ENCODE data around the gene RNASE2.
"Not testable (repeated sequence)": the region's sequence is repeated elsewhere in the genome, so short reads cannot be mapped to it uniquely, and the experiment has no call there.

RNASE2 gene

DNA sequence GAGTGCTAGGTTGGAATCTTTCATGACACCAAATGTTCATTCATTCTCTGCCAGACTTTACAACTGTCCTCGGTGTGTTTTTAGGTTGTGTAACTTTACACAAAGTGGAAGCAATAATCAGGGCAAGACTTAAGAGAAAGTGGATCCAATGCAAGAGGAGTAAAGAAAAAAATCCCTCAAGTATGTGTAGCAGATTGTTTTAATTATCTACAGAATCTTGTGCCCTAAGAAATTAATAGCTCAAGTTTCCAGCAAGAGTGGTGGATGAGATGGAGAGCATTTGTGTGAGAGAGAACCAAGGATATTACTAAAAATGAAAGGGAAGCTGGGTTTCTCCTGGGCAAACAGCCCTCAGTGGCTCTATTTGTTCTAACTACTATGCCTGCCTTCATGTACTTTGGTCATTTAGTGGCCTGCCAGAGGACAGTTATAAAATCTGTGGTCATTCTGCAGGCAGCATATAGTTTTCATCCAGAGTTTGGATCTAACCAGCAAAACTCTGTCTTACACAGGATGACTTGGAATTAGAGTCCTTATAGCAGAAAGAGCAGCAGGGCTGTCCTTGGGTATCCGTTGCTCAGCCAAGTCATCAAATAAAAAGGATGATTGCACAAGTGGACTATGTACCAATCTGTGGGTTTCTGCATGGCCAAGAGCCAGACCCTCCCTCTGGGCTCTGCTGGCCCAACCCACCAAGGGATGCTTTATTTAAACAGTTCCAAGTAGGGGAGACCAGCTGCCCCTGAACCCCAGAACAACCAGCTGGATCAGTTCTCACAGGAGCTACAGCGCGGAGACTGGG lies at the start of gene RNASE2:
Gene RNASE2, plus strand, starts transcription at position 752 of the 802 bp plus-strand sequence. CDS start 285 bp downstream, outside the sequence.
- DNase-seq (ENCODE audit: low read depth) = peak; percentile 69

DNA sequence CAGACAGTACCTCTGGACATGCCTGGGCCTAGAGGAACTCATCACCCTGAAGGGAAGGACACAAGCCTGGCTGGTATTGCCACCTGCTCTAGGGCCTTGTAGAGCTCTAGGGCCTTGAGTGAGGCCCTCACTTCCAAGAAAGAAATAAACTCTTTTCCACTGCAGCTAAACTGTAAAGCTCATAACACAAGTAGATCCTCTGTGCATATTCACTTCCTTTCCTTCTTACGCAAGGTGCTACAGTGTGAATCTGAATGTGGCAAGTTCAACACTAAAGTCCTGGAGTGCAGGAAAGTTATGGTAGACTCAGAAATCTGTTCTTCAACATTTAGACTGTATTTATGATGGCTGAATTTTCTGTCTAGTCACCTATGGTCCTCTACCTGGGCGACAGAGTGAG lies 49.6 kb upstream of the RNASE2 start:
- no peak for DNase-seq (ENCODE audit: low read depth)

DNA sequence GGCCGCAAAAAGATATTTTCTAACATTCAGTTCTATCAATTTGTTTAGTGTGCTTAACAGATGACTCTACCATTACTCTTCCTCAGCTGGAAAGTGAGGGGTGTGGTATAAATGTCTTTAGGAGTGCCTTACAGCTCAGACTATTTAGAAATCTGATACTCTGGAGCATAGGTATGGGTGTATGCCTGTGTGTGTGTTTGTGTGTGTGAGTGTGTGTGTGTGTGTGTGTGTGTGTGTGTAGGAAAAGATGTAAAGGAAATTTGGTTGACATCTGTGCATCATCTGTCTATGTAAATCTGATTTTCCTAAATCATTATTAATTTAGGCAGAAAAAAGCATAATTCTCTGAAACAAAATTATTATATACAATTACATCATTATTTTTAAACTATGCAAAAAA lies 48.1 kb upstream of the RNASE2 start:
- DNase-seq (ENCODE audit: low read depth) = no peak

DNA sequence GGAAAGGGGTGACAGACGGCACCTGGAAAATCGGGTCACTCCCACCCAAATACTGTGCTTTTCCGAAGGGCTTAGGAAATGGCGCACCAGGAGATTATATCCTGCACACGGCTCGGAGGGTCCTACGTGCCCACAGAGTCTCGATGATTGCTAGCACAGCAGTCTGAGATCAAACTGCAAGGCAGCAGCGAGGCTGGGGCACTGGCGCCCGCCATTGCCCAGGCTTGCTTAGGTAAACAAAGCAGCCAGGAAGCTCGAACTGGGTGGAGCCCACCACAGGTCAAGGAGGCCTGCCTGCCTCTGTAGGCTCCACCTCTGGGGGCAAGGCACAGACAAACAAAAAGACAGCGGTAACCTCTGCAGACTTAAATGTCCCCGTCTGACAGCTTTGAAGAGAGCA lies 44.5 kb upstream of the RNASE2 start:
- DNase-seq (ENCODE audit: low read depth) = not testable (repeated sequence)

DNA sequence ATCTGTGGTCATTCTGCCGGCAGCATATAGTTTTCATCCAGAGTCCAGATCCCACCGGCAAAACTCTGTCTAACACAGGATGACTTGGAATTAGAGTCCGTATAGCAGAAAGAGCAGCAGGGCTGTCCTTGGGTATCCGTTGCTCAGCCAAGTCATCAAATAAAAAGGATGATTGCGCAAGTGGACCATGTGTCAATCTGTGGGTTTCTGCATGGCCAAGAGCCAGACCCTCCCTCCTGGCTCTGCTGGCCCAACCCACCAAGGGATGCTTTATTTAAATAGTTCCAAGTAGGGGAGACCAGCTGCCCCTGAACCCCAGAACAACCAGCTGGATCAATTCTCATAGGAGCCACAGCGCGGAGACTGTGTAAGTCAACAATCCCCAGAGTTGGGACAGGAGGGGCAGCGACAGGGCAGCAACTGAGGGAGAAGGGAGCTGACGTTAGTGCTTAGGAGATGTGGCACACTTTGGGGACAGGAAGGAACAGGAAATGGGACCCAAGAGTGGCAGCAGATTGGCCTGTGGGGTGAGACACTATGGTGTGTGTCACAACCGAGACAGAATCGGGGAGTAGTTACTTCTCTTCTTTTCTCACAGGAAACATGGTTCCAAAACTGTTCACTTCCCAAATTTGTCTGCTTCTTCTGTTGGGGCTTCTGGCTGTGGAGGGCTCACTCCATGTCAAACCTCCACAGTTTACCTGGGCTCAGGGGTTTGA lies 36.1 kb upstream of the RNASE2 start:
- not testable (repeated sequence) for DNase-seq (ENCODE audit: low read depth)

DNA sequence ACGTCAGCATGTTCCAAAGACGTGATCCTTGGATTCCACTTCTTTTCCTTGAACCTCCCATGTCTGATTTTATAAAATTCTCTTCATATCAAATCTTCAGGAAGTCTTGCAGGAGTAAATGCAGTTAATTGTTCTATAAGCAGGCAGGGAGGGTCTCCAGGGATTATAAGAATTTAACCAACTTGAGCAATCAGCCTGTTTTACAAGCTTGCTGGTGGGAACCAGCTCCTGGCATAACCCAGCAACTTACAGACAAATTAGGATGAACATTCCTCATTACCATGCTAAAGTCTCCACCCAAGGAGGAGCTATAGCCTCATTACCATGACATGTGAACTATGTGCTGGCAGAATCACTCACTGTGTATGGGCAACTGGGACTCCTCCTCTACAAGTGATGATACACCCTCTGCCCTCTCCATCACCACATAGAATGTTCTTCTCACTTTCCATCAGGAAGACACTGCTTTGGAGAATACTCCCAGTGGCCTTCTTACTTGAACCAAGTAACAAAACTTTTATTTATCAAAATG lies 31.5 kb upstream of the RNASE2 start:
- DNase-seq (ENCODE audit: low read depth) = not testable (repeated sequence)

DNA sequence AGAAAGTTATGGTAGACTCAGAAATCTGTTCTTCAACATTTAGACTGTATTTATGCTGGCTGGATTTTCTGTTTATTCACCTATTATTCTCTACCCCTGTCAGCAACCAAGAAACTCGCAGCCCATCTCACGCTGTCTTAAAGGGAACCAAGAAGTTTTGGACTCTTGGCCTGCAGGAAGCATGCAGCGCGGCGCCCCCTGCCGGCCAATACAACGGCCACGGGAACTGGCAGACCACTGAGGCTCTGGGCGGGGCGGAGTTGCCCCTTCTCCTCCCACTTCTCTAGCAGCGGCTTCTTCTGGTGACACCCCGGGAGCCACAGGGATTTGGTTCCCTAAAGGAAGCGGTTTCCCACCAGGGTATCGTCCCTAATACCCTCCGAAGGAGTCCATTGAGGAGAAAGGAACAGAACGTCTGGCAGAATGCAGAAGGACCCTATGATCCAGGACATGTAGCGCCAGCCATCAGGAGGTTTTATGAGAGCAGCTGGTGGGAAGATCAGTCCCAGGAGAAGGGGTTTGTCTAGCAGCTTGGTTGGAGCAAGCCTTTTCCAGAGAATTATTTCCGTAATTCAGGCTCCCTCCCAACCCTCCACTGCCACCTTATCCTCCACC lies 21.0 kb upstream of the RNASE2 start:
- no peak for DNase-seq (ENCODE audit: low read depth)

DNA sequence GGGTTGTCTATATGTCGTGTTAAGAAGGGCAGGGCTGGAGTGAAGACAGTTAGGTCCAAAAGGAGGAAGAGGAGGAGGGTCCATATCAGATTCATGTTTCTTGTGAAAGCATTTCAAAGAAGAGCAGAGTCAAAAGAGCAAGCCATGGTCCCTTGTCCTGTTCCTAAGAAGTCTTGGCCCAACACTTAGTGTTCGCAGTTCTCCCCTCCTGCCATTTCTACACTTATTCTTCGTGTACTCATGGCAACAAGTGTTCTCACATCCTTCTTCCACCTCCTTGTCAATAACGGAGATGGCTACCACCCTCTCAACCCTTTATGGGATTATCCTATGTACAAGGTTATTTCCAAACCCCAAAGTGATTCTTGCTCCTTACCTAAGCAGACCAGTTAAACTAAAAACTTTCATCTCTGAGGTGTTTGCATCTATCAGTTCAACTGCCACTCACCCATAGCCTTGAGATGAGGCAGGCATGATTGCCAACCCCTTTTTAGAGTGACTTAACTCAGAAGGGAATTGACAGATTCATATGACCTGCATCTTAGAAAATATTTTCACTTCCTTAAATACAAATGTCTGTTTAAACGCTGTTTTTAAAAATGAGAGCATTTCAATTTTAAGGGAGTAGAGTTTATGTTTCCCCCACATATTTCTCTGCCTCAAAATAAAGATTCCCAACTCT lies 19.8 kb upstream of the RNASE2 start:
- DNase-seq (ENCODE audit: low read depth) = no peak

DNA sequence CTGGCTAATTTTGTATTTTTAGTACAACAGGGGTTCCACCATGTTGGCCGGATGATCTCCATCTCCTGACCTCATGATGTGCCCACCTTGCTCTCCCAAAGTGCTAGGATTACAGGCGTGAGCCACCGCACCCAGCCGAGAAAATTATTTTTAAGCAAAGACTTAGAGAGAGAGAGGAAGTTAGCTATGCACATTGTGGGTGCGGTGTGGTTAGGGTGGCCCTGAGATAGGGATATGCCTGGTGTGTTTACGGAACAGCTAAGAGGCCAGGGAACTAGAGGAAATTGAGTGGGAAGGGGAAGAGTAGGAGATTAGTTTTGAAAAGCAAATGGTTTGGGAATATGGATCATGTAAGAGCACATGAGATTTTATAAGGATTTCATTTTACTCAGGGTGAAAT lies 10.1 kb upstream of the RNASE2 start:
- not testable (repeated sequence) for DNase-seq (ENCODE audit: low read depth)

DNA sequence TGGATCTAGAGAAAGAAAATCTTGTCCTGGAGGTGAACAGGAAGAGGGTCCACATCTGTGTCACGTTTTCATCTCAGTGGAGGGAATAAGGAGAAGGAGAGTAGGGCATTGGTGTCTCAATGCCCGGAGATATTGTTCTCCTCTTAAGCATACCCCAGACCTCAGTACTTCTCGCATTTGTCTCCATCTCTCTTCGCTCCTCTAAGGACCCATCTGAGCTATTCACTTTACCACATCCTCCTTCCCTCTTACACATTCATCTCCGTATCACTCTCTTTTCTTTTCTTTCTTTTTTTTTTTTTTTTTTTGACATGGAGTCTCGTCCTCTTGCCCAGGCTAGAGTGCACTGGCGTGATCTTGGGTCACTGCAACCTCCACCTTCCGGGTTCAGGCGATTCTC lies 8.6 kb upstream of the RNASE2 start:
- not testable (repeated sequence) for DNase-seq (ENCODE audit: low read depth)

DNA sequence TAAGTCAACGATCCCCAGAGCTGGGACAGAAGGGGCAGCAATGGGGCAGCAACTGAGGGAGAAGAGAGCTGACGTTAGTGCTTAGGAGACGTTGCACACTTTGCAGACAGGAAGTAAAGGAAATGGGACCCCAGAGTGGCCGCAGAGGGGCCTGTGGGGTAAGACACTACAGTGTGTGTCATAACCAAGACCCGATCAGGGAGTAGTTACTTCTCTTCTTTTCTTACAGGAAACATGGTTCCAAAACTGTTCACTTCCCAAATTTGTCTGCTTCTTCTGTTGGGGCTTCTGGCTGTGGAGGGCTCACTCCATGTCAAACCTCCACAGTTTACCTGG lies 219 bp downstream of the RNASE2 start:
- not testable (repeated sequence) for DNase-seq (ENCODE audit: low read depth)

DNA sequence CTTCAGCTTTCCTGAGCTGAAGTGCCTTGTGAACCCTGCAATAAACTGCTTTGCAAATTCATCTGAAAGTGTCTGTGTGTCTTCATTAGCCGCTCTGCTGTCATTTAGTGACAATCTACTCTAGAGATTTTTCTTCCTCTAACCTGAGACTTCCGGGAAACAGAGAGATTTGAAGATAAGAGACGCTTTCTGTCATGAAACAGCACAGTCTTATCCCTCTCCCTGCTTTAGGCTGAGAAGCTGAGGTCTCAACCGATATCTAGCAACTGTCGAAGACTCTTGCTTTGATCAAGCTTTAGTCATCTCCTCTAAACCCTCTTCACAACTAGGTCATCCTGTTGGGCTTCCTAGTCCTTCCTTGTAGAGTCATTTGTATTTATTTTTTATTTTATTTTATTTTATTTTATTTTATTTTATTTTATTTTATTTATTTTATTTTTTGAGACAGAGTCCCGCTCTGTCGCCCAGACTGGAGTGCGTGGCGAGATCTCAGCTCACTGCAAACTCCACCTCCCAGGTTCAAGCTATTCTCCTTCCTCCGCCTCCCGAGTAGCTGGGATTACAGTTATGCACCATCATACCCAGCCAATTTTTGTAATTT lies 1.2 kb downstream of the RNASE2 start:
- no peak for DNase-seq (ENCODE audit: low read depth)

DNA sequence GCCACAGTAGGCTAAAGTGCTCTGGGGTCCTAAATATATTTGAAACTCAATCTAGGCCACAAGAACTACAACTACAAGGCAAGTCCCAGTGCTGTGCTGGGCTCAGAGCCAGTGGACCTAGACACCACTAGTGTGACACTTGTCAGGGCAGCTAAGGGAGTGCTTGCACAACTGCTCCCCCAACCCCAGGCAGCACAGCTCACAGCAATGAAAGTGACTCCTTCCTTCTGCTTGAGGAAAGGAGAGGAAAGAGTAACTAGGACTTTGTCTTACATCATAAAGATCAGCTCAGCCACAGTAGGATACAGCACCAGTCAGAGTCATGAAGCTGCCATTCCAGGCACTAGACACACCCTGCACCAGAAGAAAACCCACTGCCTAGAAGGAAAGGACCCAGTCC lies 3.7 kb downstream of the RNASE2 start:
- DNase-seq (ENCODE audit: low read depth) = not testable (repeated sequence)

DNA sequence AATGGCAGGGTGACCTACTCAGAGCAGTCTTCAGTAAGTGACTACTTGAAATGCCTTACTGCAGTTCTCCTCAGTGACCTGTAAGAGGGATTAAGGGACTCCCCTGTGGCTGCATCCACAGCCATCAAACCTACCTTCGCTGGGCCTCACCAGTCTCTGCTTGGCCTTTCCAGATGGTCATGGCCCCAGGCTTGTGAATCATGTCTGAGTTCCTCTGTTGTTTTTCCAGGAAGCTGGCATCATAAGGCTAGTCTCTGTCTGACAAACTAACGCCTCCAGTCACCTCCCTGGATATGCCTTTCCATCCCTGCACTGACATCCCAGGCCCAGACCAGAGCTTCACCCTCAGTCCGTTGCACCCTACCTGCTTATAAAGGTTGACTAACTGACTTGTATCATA lies 14.0 kb downstream of the RNASE2 start:
- DNase-seq (ENCODE audit: low read depth) = no peak

DNA sequence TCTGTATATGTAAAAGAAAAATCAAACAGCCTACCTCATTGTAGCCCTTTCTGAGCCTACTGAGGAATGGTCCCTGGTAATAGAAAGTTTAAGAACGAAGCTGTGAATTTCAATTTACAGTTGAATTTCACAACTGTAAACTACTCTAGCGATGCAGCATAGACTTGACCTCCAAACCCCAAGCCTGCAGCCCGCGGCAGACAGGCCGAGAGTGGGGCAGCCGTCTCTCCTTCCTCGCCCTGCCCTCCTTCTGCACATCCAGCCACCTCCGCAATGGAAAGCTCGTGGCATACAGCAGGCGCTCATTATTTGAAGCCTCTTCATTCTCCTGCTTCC lies 15.3 kb downstream of the RNASE2 start:
- DNase-seq (ENCODE audit: low read depth) = no peak

DNA sequence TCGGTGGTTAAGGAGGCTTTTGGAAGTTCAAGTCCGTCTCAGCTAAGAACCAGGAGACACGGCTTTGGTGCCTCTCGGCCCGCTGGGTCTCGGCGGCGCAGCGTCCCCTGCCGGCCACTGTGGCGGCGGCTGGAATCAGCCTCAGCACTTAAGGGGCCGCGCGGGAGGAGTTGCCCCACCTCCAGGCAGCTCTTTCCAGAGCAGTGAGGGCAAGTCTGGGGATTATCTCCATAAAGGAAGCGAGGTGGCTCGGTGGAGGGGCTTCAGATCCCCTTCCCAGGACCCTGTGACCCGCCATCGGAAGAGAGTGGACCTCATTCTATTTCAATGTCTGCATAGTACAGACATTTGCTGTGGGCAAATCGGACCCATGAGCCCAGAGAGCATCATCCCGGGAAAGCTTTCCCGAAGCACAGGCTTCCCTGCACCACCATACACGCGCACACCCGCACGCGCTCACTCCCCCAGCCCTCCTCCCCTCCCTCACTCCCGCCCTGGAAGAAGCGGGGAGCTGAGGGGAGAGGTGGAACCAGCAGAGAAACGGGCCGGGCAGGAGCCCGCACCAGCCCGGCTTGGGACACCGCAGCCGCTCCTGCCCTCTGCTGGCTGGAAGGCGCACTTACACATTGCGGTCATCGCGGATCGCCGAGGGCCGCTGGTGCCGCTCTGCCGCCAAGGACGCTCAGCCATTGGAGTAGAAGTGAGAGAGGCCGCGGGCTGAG lies 15.9 kb downstream of the RNASE2 start:
- peak; percentile 75 for DNase-seq (ENCODE audit: low read depth)

DNA sequence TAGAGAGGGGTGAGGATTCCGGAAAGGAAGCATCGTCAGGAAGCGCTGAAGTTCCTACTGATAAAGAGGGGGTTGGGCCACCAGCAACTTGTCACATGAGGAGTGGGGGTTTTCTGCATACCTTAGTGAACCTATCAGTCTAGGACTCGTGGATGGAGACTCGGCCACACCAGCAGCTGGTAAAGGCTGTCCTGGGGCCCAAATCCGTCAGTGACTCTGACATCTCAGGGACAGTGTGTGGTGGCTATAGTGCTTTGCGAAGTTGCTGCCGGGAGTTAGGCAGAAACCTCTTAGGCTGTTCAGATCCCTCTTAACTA lies 16.4 kb downstream of the RNASE2 start:
- no peak for DNase-seq (ENCODE audit: low read depth)

DNA sequence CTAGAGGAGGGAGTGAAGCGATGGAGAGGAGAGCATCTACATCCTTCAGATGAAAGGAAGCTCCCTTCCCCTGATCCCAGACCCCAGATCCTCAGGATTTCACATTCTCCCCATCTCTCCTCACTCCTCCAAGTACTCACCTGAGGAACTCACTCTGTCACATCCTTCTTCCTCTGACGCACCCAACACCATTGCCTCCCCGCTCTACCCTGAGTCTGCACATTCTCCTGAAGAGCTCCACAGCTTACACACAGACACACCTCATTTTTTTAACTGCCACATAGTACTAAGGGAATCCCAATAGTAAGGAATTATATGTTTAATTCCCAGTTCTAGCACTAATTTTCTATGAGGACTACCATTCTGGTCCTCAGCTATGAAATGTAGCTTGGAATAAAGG lies 18.2 kb downstream of the RNASE2 start:
- no peak for DNase-seq (ENCODE audit: low read depth)

DNA sequence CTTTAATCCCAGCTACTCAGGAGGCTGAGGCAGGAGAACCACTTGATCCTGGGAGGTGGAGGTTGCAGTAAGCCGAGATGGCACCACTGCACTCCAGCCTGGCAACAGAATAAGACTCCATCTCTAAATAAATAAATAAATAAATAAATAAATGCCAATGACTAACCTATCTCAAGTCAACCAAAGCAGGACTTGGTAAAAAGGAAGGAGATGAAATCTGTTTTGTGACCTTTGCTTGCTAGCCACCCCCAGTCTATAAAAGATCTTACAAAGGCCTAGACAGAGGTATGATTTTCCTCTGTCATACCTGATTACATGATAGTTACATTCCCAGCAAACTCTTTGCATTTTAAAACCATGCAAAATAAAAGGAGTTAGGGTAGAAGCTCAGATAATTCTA lies 21.0 kb downstream of the RNASE2 start:
- DNase-seq (ENCODE audit: low read depth) = no peak

DNA sequence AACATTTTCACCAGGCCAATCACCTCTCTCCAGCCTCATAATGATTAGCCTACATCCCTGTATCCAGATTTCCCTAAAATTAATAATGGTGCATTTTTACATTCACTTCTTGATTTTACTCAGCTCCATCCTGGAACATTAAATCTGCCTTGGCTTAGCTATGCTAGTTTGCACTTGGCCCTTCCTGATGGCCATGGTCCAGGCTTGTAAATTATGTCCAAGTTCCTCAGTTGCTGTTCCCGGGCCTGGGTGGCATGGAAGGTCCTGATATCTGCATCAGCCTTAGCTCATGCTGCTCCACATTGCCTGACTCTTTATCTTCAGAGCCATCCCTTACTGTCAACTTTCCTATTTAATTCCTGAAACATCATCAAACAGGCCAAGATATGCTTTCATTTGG lies 23.4 kb downstream of the RNASE2 start:
- DNase-seq (ENCODE audit: low read depth) = no peak

DNA sequence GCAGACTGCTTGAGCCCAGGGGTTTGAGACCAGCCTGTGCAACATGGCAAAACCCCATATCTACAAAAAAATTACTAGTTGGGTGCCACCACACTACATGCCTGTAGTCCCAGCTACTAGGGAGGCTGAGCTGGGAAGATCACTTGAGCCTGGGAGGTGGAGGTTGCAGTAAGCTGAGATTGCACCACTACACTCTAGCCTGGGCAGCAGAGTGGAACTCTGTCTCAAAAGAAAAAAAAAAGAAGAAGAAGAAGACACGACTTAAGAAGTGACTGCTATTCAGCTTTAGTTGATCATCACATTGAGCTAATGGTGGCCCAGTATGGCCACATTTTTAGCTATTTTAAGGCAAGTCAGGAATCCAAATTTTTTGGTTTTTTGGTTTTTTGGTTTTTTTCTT lies 25.6 kb downstream of the RNASE2 start:
- no peak for DNase-seq (ENCODE audit: low read depth)
